Osteoblast (primary cell): ENCODE results near the gene FOXL3. TPM values are rescaled to one million over a fixed set of nuclear protein-coding genes. Genes with fewer than 3 reads are reported as not detected.

Source experiments
- DNase-seq: peaks from one replicate; pipeline ENCODE4 v3.0.0; 2011; ENCODE audit warnings: low spot score, mixed read lengths; ENCODE audit not compliant: insufficient read length; ENCODE audit errors: missing footprints
- H2AFZ ChIP-seq: 2 replicates; pipeline ENCODE4 v1.6.0; 2011; ENCODE audit warnings: mild to moderate bottlenecking, low read length
- H3K27ac ChIP-seq: 2 replicates; pipeline ENCODE4 v1.5.1; 2011; ENCODE audit warnings: mild to moderate bottlenecking, low read depth, low read length, moderate library complexity
- H3K27me3 ChIP-seq: 2 replicates; pipeline ENCODE4 v1.6.0; 2012; ENCODE audit warnings: mild to moderate bottlenecking, control low read depth, inconsistent platforms, low read length, moderate library complexity; ENCODE audit not compliant: insufficient read depth
- H3K36me3 ChIP-seq: 2 replicates; pipeline ENCODE4 v1.5.1; 2011; ENCODE audit warnings: mild to moderate bottlenecking, low read length, control low read depth, moderate library complexity; ENCODE audit not compliant: insufficient read depth
- H3K4me1 ChIP-seq: 2 replicates; pipeline ENCODE4 v1.5.1; 2011; ENCODE audit warnings: mild to moderate bottlenecking, low read length, control low read depth, moderate library complexity; ENCODE audit not compliant: insufficient read depth
- H3K4me2 ChIP-seq: 2 replicates; pipeline ENCODE4 v1.6.0; 2011; ENCODE audit warnings: mild to moderate bottlenecking, low read length; ENCODE audit not compliant: insufficient read depth
- H3K4me3 ChIP-seq: fragments of 200-600 bp; sonication (generic); 3 replicates; pipeline ENCODE4 v1.5.1; 2012; ENCODE audit warnings: mild to moderate bottlenecking, low read length, inconsistent platforms; ENCODE audit not compliant: insufficient read depth
- H3K79me2 ChIP-seq: 2 replicates; pipeline ENCODE4 v1.6.0; 2012; ENCODE audit warnings: mild to moderate bottlenecking, low read length, control low read depth, inconsistent platforms; ENCODE audit not compliant: insufficient read depth
- H3K9me3 ChIP-seq: 2 replicates; pipeline ENCODE4 v1.5.1; 2011; ENCODE audit warnings: low read depth, low read length, control low read depth
- H4K20me1 ChIP-seq: 2 replicates; pipeline ENCODE4 v1.6.0; 2012; ENCODE audit warnings: mild to moderate bottlenecking, low read length, control low read depth; ENCODE audit not compliant: insufficient read depth
- CTCF ChIP-seq: IDR thresholded peaks from 2 replicates; pipeline ENCODE4 v1.5.1; 2011; ENCODE audit warnings: mild to moderate bottlenecking, low read depth, low read length, moderate library complexity; ENCODE audit errors: extremely low read depth
- total RNA-seq: library from RNA; depleted of rRNA; stranded (reverse); fragments of >200 nt; gene quantifications from 2 replicates; pipeline ENCODE4 v1.2.3, GENCODE V29; 2012

Gene FOXL3
- total RNA-seq, 1 donor = not detected

- H3K36me3 ChIP-seq = peaks cover 78% of the 10 kb centered on the region
- H3K4me1 ChIP-seq = no peaks in the 10 kb centered on the region
- peaks cover 6% of the 10 kb centered on the region for H3K79me2 ChIP-seq
- no peak overlapping the region for H3K4me2 ChIP-seq
- H2AFZ ChIP-seq = no peak overlapping the region
- peaks cover 47% of the 10 kb centered on the region for H4K20me1 ChIP-seq
- TF ChIP-seq CTCF = no peak
- DNase-seq = no peak
- H3K4me3 ChIP-seq = no peak overlapping the region
- no peaks in the 10 kb centered on the region for H3K9me3 ChIP-seq
- H3K27me3 ChIP-seq = no peaks in the 10 kb centered on the region
- no peak overlapping the region for H3K27ac ChIP-seq
Measured at GRCh38 chr7:247636-248035, 42.3 kb upstream of the FOXL3 start.

GRCh38 chr7:248732-249435 lies 41.1 kb upstream of the FOXL3 start:
- peaks cover 49% of the 10 kb centered on the region for H4K20me1 ChIP-seq
- H2AFZ ChIP-seq = no peak overlapping the region
- peaks cover 89% of the 10 kb centered on the region for H3K36me3 ChIP-seq
- H3K4me2 ChIP-seq = no peak overlapping the region
- DNase-seq = no peak
- no peak overlapping the region for H3K27ac ChIP-seq
- no peaks in the 10 kb centered on the region for H3K9me3 ChIP-seq
- no peaks in the 10 kb centered on the region for H3K27me3 ChIP-seq
- no peak overlapping the region for H3K4me3 ChIP-seq
- H3K4me1 ChIP-seq = no peaks in the 10 kb centered on the region
- TF ChIP-seq CTCF = no peak
- H3K79me2 ChIP-seq = peaks cover 5% of the 10 kb centered on the region

- H3K9me3 ChIP-seq = no peaks in the 10 kb centered on the region
- no peak overlapping the region for H2AFZ ChIP-seq
- no peaks in the 10 kb centered on the region for H3K4me1 ChIP-seq
- peaks cover 38% of the 10 kb centered on the region for H4K20me1 ChIP-seq
- TF ChIP-seq CTCF = no peak
- no peak overlapping the region for H3K4me2 ChIP-seq
- H3K36me3 ChIP-seq = peaks cover 95% of the 10 kb centered on the region
- no peaks in the 10 kb centered on the region for H3K27me3 ChIP-seq
- H3K4me3 ChIP-seq = no peak overlapping the region
- DNase-seq = no peak
- H3K79me2 ChIP-seq = peaks cover 3% of the 10 kb centered on the region
- no peak overlapping the region for H3K27ac ChIP-seq
Measured at GRCh38 chr7:249989-250388, 40.0 kb upstream of the FOXL3 start.

DNA sequence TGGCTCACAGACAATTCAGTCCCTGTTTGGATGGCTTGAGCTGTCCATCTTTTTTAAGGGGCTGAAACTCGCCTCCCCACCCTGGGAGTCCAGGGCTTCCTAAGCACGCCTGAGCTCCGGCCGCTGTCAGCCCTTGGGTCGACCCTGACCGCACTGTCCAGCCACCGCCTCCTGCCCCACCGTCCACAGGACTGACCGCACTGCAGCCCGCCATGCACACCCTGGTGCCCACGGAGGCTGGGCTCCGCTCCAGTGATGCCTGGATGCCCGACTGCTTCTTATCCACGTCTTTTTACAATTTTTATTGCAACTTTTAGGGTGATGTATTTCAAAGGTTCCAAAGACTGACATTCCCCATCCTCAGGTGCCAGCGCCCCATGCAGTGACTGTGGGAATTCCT lies 39.4 kb upstream of the FOXL3 start:
- Histone ChIP-seq H4K20me1 (peaks cover 33% of the 10 kb centered on the region), H3K79me2 (no peaks in the 10 kb centered on the region), H3K27ac (no peak overlapping the region), H3K27me3 (no peaks in the 10 kb centered on the region), H3K9me3 (no peaks in the 10 kb centered on the region), H3K4me2 (no peak overlapping the region), H2AFZ (no peak overlapping the region), H3K4me3 (no peak overlapping the region), H3K36me3 (peaks cover 95% of the 10 kb centered on the region), H3K4me1 (no peaks in the 10 kb centered on the region)
- no peak for TF ChIP-seq CTCF
- DNase-seq = no peak
